ENCODE measurements around the gene SIDT1.

GRCh38 chr3:113571360-113571759 lies 39.0 kb downstream of the SIDT1 start:
- TF ChIP-seq CTCF (IDR thresholded peaks at IDR 0.05) (no peak), POLR2AphosphoS5 (IDR thresholded peaks at IDR 0.05; ENCODE audit: low read depth, low read length) (no peak)
- TF ChIP-seq, protein P1, sequence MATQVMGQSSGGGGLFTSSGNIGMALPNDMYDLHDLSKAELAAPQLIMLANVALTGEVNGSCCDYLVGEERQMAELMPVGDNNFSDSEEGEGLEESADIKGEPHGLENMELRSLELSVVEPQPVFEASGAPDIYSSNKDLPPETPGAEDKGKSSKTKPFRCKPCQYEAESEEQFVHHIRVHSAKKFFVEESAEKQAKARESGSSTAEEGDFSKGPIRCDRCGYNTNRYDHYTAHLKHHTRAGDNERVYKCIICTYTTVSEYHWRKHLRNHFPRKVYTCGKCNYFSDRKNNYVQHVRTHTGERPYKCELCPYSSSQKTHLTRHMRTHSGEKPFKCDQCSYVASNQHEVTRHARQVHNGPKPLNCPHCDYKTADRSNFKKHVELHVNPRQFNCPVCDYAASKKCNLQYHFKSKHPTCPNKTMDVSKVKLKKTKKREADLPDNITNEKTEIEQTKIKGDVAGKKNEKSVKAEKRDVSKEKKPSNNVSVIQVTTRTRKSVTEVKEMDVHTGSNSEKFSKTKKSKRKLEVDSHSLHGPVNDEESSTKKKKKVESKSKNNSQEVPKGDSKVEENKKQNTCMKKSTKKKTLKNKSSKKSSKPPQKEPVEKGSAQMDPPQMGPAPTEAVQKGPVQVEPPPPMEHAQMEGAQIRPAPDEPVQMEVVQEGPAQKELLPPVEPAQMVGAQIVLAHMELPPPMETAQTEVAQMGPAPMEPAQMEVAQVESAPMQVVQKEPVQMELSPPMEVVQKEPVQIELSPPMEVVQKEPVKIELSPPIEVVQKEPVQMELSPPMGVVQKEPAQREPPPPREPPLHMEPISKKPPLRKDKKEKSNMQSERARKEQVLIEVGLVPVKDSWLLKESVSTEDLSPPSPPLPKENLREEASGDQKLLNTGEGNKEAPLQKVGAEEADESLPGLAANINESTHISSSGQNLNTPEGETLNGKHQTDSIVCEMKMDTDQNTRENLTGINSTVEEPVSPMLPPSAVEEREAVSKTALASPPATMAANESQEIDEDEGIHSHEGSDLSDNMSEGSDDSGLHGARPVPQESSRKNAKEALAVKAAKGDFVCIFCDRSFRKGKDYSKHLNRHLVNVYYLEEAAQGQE (IDR thresholded peaks at IDR 0.05; ENCODE audit: insufficient read depth in 1 of 2, low read depth in 2 of 2, low read length in 1 of 2): no peak
